Measurements from ENCODE around the gene FSTL4. TPM values are rescaled to one million over a fixed set of nuclear protein-coding genes. Genes with fewer than 3 reads are reported as not detected.
A peak's percentile ranks its signal among the peaks of the same experiment; 100 is the strongest.

Gene FSTL4
- polyA plus RNA-seq, 6 donors from 2014 or later = 0.22 to 0.78 (median 0.48) TPM; not detected in 1

DNA sequence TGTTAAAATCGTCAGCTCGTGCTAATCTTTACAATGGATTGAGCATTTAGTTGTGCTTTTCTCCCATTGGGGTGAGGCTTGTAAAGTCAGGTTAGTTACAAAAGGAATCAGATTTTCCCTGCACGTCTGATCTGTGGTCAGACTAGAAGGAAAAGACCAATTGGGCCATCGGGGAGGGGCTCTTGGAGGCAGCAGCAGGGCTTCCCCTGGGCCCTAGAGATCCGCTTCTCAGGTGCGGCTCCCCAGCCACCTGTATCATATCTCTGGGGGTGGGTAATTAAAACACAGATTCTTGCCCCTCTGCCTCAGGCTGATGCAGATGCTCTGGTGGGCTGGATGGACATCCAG is 360.2 kb downstream of the FSTL4 start:
- Mint-ChIP-seq H3K4me3 (peak overlapping the region in 1 of 8 donors; percentile 79), H3K4me1 (no peaks in the 10 kb centered on the region), H3K9me3 (no peaks in the 10 kb centered on the region), H3K27ac (peak overlapping the region in 1 of 6 donors; percentile 31), H3K27me3 (peaks cover 0 to 8% (median 5%) of the 10 kb centered on the region in 3 donors), H3K36me3 (no peaks in the 10 kb centered on the region)
- DNase-seq = no peak
- no peak for ATAC-seq (ENCODE audit: low read depth in 2 of 2)

DNA sequence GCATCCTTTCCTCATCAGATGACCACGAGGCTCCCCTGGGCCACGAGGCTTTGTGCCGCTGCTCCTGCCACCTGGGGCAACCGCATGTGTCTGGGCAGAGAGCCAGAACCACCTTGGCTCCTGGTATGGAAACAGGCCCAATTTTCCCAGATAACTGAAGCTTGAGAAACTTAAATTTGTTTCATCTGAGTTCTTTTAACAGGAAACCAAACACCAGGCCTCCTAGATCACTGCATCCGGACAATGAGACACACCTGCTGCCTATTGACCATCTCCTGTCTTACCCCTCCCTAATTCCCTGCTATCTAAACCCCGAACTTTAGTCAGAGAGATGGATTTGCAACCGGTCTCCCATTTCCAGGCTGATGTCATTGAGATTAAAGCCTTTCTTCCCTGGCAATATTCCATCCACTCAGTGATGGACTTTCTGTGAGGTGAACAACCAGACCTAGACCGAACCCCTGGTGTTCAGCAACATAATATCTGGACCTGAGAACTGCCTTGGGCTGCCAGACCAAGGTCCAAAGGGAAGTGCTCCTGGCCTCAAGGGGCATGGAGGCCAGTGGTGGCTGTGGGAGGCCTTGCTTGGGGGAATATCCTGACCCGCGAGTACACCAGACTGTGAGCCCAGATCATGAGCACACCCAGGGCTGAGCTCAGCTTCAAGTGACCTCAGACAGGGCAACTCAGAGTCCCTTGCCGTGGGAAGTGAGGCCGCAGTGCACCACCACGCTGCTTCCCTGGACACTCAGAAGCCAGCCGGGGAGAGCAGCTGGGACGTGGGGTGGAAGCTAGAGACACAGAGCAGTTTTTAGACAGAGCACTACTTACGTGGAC is 360.8 kb downstream of the FSTL4 start:
- Mint-ChIP-seq H3K27ac (peak overlapping the region in 1 of 6 donors; percentile 31), H3K9me3 (no peaks in the 10 kb centered on the region), H3K36me3 (no peaks in the 10 kb centered on the region), H3K4me3 (no peak overlapping the region), H3K27me3 (peaks cover 0 to 8% (median 5%) of the 10 kb centered on the region in 3 donors), H3K4me1 (no peaks in the 10 kb centered on the region)
- no peak for ATAC-seq (ENCODE audit: low read depth in 2 of 2)
- DNase-seq = no peak

DNA sequence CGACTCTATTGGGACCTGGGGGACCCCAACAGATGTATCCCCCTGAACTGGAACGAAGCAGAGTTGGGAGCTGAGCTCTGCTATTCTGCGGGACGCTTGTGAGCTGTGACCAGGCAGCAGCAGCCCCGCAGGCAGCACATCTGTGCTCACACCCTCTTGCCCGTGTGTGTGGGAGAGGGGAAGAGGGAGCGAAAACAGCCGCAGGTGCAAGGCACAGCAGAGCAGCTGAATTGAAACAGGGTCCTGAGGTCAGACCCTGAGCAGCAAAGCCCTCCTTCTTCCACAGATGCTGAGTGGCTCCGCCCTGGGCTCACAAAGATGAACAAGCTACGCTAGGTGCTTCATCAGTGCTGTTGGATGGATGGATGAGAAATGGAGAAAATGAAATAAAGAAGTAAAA is 361.8 kb downstream of the FSTL4 start:
- Mint-ChIP-seq H3K4me1 (no peaks in the 10 kb centered on the region), H3K27me3 (peaks cover 0 to 8% (median 5%) of the 10 kb centered on the region in 3 donors), H3K27ac (peak overlapping the region in 1 of 6 donors; percentile 58), H3K36me3 (no peaks in the 10 kb centered on the region), H3K9me3 (no peaks in the 10 kb centered on the region), H3K4me3 (no peak overlapping the region)
- ATAC-seq (ENCODE audit: low read depth in 2 of 2) (no peak), DNase-seq (no peak)

DNA sequence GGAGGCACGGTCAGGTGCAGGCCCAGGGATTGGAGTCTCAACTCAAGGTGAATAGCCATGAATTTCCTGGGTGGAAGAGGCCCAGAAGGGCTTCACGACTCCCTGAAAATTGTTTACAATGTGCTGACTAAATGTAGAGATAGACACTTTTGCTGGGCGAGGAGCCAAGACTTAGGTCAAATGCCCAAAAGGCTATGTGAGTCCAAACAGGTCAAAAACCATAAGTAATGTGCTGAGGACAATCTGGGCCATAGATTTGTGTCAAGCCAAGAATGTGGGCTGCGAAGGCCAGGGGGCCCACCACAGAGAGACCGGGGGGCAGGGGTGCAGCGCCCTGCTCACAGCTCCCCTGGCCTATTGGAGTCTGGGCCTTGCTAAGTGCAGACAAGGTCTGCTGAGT is 362.7 kb downstream of the FSTL4 start:
- no peak overlapping the region for H3K27ac Mint-ChIP-seq
- H3K4me3 Mint-ChIP-seq = no peak overlapping the region
- H3K36me3 Mint-ChIP-seq = no peaks in the 10 kb centered on the region
- H3K9me3 Mint-ChIP-seq = no peaks in the 10 kb centered on the region
- ATAC-seq (ENCODE audit: low read depth in 2 of 2) (no peak), DNase-seq (no peak)
- peaks cover 0 to 8% (median 5%) of the 10 kb centered on the region in 3 donors for H3K27me3 Mint-ChIP-seq
- H3K4me1 Mint-ChIP-seq = no peaks in the 10 kb centered on the region

DNA sequence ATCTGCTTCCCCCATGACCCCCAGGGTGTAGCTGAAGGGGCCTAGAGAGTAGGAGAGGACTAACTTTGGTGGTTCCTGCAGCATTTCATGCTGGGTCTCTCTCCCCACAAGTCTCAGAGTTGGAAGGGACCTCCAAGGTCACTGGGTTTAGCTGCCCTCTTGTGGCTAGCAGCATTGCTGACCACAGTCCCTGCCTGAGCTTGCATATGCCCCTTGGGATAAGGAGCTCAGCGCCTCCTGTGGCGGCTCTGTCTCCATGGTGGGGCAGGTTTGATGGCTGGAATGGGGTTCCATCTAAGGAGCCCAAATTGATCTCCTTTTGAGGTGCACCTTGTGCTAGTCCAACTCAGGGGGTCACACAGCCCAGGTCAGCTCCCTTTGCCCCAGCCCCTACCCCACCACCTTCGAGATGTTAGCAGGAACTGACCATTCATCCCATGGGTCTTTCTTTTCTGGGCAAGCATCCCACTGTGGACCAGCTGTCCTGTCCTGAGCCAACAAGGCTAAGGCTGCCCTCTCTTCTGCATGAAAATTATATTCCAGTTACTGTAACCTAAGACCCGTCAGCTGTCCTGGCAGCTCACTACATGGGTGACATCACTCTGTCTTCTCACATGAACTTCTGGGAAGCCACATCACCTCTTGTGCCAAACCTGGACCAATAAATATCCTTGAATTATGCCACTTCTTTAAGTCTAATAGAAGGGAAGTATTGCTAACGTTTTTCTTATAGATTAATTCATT is 364.3 kb downstream of the FSTL4 start:
- Mint-ChIP-seq H3K9me3 (no peaks in the 10 kb centered on the region), H3K27me3 (peaks cover 0 to 8% (median 5%) of the 10 kb centered on the region in 3 donors), H3K4me1 (no peaks in the 10 kb centered on the region), H3K36me3 (no peaks in the 10 kb centered on the region), H3K27ac (peak overlapping the region in 3 of 6 donors; percentile 16 to 79 (median 70)), H3K4me3 (no peak overlapping the region)
- no peak for ATAC-seq (ENCODE audit: low read depth in 2 of 2)
- DNase-seq = no peak

DNA sequence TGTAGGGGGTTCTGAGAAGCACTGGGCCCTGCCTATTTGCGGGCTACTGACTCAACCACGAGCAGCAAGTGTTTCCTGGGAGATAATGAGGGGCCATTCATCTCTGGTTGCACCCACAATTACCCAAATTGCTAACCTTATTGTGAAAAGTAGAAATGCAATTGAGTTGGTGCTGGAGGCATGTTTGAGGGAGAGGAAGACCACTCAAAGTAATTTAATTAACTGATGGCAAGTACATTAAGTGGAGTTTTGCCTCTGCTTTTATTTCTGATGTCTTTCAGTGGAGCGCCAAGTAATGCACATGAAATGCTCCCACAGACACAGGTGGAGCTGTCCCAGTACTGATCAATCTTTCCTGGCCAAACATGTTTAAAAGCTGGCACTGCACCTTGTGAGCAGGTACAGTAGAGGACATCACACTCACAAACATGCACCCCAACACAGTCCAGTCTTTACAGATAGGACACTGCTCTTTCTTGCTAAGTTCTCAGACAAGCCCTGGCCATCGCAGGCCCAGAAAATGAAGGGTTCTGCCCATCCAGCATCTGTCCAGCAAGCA is 365.1 kb downstream of the FSTL4 start:
- Mint-ChIP-seq H3K4me1 (no peaks in the 10 kb centered on the region), H3K9me3 (no peaks in the 10 kb centered on the region), H3K27ac (no peak overlapping the region), H3K36me3 (no peaks in the 10 kb centered on the region), H3K27me3 (peaks cover 0 to 8% (median 5%) of the 10 kb centered on the region in 3 donors), H3K4me3 (no peak overlapping the region)
- DNase-seq (no peak), ATAC-seq (ENCODE audit: low read depth in 2 of 2) (no peak)

DNA sequence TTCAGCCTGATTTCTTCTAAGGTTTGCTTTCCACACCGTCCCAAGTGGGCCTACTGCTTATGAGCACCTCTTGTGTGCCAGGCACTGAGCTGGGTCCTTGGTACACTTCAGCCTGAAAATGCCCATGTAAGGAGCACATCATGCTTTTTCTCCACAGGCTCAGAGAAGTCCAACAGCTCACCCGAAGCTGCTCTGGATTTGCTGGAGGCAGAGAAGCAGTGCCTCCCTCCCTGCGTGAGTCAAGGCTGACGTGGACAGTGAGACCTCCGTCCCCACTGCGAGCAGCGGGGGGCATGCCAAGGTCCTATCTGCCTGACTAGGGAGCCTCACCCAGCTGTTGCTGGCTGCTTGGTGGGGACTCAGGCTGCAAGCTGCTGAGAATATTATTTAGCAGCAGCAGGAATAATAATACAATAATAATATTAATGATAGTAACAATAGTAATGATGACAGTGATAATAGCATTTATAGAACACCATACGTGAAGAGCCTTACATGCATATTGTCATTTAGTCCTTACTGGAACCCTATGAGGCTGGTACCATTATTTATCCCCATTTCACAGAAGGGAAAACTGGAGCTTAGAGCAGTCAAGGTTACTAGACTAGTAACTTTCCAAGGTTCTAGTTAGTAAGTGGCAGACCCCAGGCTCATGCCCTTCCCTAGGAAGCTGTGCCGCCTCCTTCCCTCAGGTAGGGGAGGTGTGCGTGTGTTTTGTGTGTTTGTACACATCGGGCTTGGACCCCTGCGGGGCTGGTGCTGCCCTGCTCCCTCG is 365.8 kb downstream of the FSTL4 start:
- Mint-ChIP-seq H3K27ac (no peak overlapping the region), H3K27me3 (peaks cover 0 to 8% (median 5%) of the 10 kb centered on the region in 3 donors), H3K4me3 (no peak overlapping the region), H3K36me3 (no peaks in the 10 kb centered on the region), H3K9me3 (no peaks in the 10 kb centered on the region), H3K4me1 (no peaks in the 10 kb centered on the region)
- ATAC-seq (ENCODE audit: low read depth in 2 of 2) (no peak), DNase-seq (no peak)

DNA sequence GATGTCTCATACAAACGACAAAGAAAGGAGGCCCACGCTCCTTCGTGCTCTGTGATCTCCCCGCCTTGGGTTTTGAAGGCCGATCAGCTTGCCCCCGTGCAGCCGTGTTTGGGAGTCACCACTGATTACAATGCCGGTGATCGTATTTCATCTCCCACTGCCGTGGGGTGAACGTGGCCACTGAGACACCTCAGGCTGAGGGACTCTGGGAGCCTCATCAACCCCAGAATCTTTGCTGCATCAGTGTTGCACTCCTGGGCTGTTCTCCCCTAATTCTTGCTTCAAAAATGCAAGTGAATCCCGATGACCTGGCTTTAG is 366.3 kb downstream of the FSTL4 start:
- Mint-ChIP-seq H3K27ac (no peak overlapping the region), H3K9me3 (no peaks in the 10 kb centered on the region), H3K27me3 (peaks cover 0 to 8% (median 5%) of the 10 kb centered on the region in 3 donors), H3K36me3 (no peaks in the 10 kb centered on the region), H3K4me1 (no peaks in the 10 kb centered on the region), H3K4me3 (no peak overlapping the region)
- no peak for DNase-seq
- ATAC-seq (ENCODE audit: low read depth in 2 of 2) = no peak

DNA sequence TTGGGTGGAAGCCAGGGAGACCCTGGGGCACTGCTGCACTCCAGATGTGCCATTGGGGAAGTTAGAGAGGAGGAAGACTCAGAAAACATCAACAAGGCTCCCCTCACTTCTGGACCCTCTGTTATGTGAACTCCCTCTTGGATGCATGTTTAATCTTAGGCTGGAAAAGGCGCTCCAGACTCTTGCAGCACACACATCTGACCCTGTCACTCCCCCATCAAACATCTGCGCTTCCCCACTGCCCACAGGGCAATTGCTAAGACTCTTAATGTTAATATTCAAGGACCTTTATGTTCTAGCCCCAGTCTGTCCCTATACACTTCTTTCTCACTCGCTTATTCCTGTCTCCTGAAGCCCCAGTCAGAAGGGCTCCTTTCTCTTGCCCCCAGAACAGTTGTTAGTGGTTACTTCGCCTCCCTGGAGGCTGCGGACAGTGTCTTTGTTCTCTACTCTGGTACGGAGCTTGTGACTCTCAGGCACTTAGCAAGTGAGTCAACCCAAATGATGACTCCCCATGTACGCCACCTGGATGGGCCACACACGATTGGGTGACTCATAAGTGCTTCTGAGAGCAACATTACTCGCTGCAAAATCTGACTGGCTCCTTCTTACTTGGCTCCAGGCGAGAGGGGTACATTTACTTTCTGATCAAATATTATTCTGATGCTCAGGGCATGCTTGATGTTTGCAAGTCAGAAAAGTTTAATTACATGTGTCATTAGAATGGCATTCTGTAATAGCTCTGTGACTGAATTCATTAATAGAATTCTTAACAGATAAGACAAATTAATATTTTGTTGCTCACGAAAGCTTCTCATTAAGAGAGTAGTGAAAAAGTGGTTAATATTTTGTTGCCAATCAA is 366.9 kb downstream of the FSTL4 start:
- DNase-seq (no peak), ATAC-seq (ENCODE audit: low read depth in 2 of 2) (no peak)
- peak overlapping the region in 2 of 6 donors; percentile 24 to 25 for H3K27ac Mint-ChIP-seq
- no peaks in the 10 kb centered on the region for H3K9me3 Mint-ChIP-seq
- H3K27me3 Mint-ChIP-seq = peaks cover 0 to 8% (median 5%) of the 10 kb centered on the region in 3 donors
- H3K36me3 Mint-ChIP-seq = no peaks in the 10 kb centered on the region
- H3K4me1 Mint-ChIP-seq = no peaks in the 10 kb centered on the region
- no peak overlapping the region for H3K4me3 Mint-ChIP-seq

DNA sequence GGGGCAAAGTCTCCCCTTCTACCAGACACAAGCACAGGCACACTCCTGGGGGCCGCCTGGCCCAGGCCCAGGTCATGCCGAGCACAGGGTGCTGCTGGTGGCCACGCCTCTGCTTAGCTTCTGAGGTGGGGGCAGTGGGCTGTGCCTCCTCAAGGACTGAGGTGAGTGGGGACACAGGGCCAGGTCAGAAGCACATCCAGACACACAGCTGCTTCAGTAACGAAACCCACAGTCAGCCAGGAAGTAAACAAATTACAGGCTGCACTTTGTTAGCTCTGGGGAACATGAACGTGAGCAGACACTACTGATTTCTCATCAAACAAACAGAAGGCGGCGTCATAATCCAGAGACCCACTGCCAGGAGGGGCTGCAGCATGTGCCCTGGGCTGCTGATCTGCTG is 368.1 kb downstream of the FSTL4 start:
- DNase-seq = no peak
- Mint-ChIP-seq H3K27me3 (peaks cover 0 to 6% (median 4%) of the 10 kb centered on the region in 3 donors), H3K27ac (no peak overlapping the region), H3K36me3 (no peaks in the 10 kb centered on the region), H3K9me3 (peaks cover 0 to 5% (median 0%) of the 10 kb centered on the region in 7 donors), H3K4me3 (no peak overlapping the region), H3K4me1 (no peaks in the 10 kb centered on the region)
- no peak for ATAC-seq (ENCODE audit: low read depth in 2 of 2)

DNA sequence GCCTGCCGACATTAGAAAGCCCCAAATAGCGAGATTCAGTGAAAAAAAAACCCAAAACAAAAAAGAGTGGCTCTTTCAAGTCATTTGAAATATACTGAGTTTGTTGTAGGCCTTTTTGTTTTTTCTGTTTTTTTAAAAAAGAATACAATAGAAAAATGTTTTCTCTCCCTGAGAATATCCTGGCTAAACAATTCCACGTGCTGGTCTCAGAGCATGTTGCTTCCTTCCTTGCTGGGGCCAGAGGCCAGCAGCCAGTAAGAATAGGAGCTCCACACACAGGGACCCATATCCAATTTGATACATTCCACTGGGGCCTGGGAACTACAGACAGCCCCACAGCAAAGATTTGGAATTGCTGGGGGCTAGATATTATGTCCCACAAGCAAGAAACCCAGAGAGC is 369.1 kb downstream of the FSTL4 start:
- Mint-ChIP-seq H3K9me3 (peaks cover 0 to 5% (median 0%) of the 10 kb centered on the region in 7 donors), H3K27ac (no peak overlapping the region), H3K4me3 (no peak overlapping the region), H3K36me3 (no peaks in the 10 kb centered on the region), H3K27me3 (no peaks in the 10 kb centered on the region), H3K4me1 (no peaks in the 10 kb centered on the region)
- DNase-seq (no peak), ATAC-seq (ENCODE audit: low read depth in 2 of 2) (no peak)

DNA sequence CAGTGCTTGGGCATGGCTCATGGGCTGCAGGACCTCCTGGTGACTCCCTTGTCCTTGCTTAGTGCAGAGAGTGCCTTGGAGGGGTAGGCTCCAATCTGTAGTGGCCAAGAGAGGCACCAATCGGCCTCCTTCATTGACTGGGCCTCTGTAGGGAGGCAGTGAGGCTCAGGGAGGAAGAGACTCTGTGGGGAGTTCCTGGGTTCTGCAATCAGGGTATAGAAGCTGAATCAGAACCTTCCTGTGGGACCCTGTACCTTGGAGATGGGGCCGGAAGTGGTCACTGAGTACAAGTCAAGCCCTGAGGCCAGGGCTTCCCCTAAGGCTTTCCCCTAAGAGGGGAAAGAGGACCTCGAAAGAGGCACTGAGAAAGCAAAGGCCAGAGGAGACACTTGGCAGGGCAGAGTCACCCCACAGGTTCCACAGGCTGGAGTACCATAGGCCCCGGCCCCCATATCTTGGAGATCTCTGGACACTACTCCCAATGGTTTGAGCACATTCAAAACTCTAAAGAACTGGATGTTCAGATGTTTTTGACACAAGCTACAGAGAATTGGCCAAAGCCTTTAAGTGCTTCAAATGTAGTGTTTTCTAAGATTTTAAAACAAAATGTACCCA is 370.0 kb downstream of the FSTL4 start:
- DNase-seq (no peak), ATAC-seq (ENCODE audit: low read depth in 2 of 2) (no peak)
- H3K27me3 Mint-ChIP-seq = no peaks in the 10 kb centered on the region
- no peak overlapping the region for H3K27ac Mint-ChIP-seq
- H3K4me3 Mint-ChIP-seq = no peak overlapping the region
- no peaks in the 10 kb centered on the region for H3K4me1 Mint-ChIP-seq
- peaks cover 0 to 5% (median 0%) of the 10 kb centered on the region in 7 donors for H3K9me3 Mint-ChIP-seq
- no peaks in the 10 kb centered on the region for H3K36me3 Mint-ChIP-seq

All from naive B cell (primary cell).